ENCODE results near the gene TRIM10. TPM values are rescaled to one million over a fixed set of nuclear protein-coding genes. Genes with fewer than 3 reads are reported as not detected.
"Not testable (repeated sequence)": the region's sequence is repeated elsewhere in the genome, so short reads cannot be mapped to it uniquely, and the experiment has no call there.

The TRIM10 gene
- polyA plus RNA-seq, 5 donors = 0.34 to 2.6 (median 0.44) TPM

DNA sequence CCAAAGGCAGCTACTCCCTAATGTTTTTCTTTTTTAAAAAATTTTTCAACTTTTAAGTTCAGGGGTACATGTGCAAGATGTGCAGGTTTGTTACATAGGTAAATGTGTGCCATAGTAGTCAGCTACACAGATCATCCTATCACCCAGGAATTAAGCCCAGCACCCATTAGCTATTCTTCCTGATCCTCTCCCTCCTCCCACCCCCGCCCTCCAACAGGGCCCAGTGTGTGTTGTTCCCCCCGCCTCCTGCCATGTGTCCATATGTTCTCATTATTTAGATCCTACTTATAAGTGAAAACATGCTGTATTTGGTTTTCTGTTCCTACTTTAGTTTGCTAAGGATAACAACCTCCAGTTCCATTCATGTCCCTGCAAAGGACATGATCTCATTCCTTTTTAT lies 14.8 kb upstream of the TRIM10 start:
- DNase-seq = no peak

- no peak for DNase-seq
Measured at GRCh38 chr6:30172681-30173080, 11.7 kb upstream of the TRIM10 start.

- DNase-seq = peak in 1 of 2 donors; percentile 8
Measured at GRCh38 chr6:30171677-30172471, 10.9 kb upstream of the TRIM10 start.

- DNase-seq = peak in 1 of 2 donors; percentile 23
Measured at GRCh38 chr6:30169658-30170614, 8.9 kb upstream of the TRIM10 start.

DNA sequence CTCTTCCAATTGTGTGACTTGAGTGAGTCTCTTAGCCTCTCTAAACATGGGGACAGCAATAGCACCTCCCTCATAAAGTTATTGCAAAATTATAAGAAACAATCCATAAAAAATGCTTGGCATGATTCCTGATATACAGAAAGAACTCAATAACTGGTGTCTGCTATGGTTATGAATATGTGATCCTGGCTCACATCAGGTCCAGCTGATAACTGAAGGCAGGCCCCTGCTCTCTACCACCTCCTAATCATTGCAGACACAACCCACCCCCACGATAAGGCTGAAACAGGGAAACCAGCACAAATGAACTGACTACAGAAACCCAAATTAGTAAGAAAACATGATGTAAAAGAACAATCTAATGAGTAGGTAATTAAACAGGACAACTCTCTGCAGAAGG lies 7.7 kb upstream of the TRIM10 start:
- no peak for DNase-seq

- no peak for DNase-seq
Measured at GRCh38 chr6:30167101-30167500, 6.1 kb upstream of the TRIM10 start.

DNA sequence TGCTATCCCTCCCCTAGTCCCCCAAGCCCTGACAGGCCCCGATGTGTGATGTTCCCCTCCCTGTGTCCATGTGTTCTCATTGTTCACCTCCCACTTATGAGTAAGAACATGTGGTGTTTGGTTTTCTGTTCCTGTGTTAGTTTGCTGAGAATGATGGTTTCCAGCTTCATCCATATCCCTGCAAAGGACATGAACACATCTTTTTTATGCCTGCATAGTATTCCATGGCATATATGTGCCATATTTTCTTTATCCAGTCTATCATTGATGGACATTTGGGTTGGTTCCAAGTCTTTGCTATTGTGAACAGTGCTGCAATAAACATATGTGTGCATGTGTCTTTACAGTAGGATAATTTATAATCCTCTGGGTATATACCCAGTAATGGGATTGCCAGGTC lies 4.2 kb upstream of the TRIM10 start:
- not testable (repeated sequence) for DNase-seq

DNA sequence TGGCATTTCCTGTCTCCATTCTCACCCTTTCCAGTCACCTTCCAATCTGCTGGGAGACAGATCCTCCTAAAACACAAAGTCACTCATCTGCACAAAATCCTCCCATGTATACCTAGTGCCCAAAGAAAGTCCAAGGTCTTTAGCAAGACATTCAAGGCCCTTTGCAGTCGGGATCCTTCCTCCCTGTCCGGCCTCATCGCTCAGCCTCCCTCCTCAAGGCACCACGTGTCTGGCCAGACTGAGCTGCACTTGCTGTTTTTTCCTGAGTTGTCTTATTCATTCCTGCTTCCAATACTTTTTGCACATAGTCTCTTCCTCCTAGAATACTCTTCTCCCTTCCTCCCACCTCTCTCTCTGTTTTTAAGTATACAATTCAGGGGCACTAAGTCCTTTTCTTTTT lies 3.7 kb upstream of the TRIM10 start:
- no peak for DNase-seq

DNA sequence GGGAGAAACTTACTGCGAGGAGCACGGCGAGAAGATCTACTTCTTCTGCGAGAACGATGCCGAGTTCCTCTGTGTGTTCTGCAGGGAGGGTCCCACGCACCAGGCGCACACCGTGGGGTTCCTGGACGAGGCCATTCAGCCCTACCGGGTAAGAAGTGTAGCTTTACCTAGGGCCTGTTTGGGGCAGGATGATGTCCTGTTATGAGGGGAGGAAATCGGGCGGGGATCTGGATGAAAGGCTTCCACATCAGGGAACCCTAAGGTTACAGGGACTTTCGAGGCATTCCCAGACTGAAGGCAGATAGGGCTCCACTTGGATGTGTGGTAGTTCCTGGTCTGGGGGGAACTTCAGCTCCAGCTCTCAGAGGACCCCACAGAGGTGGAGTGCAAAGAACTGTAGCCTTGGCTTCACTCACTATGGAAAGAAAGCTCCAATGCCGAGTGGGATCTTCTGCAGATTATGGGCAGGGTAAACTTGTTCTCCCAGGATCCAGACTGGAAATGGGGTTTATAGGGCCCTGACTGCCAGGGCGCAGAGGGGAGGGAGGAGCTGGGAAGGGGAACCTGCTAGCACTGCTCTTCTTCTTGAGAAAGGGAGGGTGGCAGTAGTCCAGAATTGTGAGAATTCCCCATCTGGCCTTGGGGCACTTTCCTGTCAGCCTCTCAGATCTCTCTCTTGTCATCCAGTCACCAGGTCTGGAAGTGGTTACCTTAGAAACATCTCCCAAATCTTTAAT lies 3.1 kb upstream of the TRIM10 start:
- no peak for DNase-seq

DNA sequence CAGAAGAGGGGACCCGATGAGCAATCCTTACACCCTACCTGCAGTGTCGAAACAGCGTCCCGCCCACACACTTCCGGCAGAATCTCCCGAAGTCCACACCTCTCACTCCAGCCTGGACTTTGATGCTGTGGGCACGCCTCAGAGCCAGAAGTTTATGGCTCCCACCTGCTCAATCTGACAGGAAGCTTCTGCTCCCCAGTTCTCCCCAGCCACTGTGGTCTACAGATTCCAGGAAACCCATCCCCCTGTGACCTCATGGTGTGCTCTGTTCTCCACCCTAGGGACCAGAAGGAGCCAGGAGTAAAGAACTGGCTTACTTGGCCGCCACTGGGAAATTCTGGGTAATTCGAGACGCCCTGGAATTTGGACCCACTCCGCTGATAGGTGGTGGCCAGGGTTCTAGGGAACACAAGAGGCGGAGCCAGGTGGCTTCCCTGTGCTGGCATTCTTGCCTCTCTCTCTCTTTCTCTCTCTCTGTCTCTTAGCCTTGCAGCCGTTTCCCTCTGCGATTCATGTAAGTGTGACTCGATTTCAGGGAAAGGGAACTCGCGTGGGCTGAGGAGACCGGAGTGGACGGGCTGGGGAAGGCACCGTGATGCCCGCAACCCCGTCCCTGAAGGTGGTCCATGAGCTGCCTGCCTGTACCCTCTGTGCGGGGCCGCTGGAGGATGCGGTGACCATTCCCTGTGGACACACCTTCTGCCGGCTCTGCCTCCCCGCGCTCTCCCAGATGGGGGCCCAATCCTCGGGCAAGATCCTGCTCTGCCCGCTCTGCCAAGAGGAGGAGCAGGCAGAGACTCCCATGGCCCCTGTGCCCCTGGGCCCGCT lies 2.3 kb upstream of the TRIM10 start, which contains the start of gene TRIM15:
TSS of gene TRIM15 (plus strand) at position 457 of the 828 bp plus-strand sequence. CDS start at position 596, 139 bp downstream.
- no peak for DNase-seq

- DNase-seq = no peak
Measured at GRCh38 chr6:30162265-30163089, 1.5 kb upstream of the TRIM10 start.

- no peak for DNase-seq
Measured at GRCh38 chr6:30160008-30160784, 815 bp downstream of the TRIM10 start.

DNA sequence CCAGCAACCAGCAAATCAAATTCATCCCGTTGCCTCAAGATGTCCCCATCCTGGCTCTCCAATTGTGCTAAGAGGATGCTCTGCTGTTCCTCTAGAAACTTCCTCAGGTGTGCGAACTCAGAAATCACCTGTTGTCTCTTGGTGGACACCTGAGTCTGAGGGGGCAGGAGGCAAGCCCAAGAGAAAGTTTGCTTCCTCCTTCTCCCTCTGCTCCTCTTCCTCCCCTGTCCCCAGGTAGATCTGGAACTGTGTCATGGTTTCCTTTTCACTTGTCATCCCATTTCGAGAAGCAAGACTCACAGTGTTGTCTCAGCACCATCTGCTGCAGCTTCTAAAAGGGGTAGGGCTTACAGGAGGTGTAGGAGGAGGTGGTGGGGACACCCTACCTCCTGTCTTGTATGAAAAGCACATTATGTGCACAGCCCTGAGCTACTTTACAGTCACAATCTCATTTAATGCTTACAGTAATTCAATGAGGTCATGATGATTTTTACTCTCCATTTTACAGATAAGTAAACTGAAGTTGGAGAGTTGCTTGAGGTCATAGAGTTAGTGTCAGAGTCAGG lies 2.5 kb downstream of the TRIM10 start:
- no peak for DNase-seq

- no peak for DNase-seq
Measured at GRCh38 chr6:30157999-30158398, 3.0 kb downstream of the TRIM10 start.

DNA sequence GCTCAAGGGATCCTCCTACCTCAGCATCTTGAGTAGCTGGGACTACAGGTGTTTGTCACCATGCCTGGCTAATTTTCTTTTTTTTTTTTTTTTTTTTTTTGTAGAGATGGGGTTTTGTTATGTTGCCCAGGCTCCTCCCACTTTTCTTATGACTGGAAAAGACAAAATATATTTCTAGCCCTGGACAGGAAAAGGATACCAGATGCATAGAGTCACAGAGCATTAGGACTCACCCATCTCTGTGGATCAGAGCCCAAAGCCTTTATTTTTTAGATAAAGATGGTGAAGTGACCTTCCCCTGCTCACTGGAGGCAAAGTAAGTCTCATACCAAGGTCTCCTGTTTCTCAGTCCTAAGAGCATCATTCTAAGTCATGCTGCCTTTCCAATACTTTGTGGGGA lies 3.4 kb downstream of the TRIM10 start:
- no peak for DNase-seq

DNA sequence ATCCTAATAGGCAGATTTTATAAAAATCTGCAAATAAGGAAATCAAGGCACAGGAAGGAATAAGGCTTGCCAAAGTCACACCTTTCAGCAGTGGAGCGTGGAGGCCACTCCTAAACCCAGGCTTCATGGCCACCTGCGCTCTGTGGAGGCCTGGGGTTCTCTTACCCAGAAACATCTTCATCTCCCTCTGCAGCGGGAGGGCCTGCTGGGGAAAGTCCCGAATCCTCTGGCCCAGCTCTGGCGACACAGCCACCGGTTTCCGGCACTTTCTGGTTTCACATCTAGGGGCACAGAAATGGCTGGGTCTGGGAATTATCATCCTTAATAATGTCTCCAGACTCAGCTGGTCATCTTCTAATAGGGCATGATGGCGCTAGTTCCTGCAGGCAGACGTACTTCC lies 4.2 kb downstream of the TRIM10 start:
- no peak for DNase-seq

DNA sequence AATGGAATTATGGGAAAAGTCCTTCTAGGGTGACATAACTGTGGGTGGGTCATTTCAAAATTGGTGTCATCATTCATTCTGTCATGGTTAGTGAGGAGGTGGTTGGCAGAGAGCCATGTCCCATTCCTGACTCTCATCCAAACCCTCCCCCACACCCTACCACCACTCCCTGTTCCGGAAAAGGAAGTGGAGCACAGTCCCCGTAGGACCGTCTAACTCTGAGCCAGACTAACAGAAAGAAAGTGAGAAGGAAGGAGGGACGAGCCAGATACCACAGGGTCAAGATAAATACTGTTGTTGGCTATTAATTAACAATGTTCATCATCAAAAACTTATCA lies 4.8 kb downstream of the TRIM10 start:
- DNase-seq = peak in 1 of 2 donors; percentile 6

DNA sequence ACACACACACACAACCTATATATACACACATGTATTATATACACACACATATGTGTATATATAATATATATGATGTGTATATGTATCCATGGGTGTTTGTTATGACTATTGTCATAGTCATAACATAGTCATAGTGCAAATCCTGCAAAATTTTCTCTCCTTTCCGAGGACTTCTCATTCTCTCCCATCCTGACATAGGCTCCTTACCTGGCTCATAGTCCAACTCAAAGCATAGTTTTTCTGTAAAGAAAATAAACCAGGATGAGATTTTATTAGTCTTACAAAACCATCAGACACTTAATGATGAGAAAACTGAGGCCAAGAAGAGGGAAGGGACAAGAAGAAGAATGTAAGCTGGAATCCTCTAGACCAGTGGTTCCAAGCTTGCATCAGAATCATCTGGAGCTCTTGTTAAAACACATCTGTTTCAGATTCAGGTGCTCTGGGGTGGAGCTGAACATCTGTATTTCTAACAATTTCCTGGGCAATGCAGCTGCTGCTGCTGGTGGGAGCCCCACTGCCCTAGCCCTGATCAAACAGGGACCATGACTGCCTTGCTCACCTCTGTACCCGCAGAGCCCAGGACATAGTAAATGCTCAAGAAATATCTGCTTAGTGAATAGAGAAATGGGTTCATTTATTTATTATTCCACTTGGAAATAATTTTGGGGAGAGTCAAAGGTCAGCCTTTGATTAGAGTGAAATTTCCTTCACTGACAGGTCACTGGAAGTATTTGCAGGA lies 5.3 kb downstream of the TRIM10 start:
- no peak for DNase-seq

Data from right lung (tissue), 5 donors.